Hematopoietic multipotent progenitor cell (in vitro differentiated cells): Measurements from ENCODE around the gene SYT2. TPM values are rescaled to one million over a fixed set of nuclear protein-coding genes. Genes with fewer than 3 reads are reported as not detected.
"Not testable (repeated sequence)": the region's sequence is repeated elsewhere in the genome, so short reads cannot be mapped to it uniquely, and the experiment has no call there.

Source experiments
- DNase-seq, 3 donors: peaks; one replicate each; pipeline ENCODE4 v3.0.0-alpha.2; 2011 to 2015; ENCODE audit warnings: low read depth in 2 of 3, low spot score in 2 of 3
- total RNA-seq: library from RNA; depleted of rRNA; stranded (reverse); fragments of >200 nt; gene quantifications from one replicate; pipeline ENCODE4 v1.2.3, GENCODE V29; 2012

The SYT2 gene
- total RNA-seq, 1 donor = not detected

DNA sequence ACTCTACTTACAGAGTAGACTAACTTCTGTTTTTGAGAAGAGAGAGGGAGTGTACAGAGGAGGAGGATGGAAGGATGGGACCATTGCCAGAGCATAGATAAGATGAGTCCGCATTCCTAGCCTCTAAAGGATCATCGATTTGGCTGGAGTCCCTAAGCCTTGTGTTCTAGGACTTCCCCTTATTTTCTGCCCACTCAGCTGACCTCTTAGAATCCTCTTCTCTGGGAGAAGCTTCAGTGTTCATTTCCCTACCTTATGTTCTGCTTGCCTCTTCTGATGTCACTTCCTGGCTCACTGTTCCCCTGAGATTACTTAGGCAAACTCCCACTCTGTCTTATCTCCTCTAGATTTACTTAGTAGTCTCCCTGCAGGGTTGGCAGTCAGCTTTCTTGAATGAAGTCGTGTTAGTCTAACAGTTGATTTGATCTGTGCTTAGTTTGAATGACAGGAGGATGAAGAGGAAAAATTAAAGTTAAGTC is 156.7 kb downstream of the SYT2 start:
- peak in 1 of 3 donors; percentile 5 for DNase-seq

DNA sequence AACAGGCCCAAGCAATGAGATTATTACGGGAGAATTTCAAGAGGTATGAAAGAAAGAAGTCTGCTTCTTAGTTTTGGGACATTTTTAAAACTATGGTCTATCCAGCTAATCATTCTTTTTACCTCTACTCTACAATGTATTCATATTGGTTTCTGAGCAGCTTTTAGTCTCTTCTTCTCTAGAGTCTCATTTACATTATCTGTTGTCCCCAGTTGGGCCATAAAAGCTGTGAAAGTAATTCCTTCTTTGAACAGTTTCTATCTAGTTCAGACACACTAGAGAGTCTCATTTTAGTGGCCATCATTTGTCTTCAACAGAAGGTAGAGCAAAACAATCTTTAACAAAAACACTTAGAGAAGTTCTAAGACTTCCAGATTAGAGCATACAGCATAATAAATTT is 157.2 kb downstream of the SYT2 start:
- not testable (repeated sequence) for DNase-seq

DNA sequence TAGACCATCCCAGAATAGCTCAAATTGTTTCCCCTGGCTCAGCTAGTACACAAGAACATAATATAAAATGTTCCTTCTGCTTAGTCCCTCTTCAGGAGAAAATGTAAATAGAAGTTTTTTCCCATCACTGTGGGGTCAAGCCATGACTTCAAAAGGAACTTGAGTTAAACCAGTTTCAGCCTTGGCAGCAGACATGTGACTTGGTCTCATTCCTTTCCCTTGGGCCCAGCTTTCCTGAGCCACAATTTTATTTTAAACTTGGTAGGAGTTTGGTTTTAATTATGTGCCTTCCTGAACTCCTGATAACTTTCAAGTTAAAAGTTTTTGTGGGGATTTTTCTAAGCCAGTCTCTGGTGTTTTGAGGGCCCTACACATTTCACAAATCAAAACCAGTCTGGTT is 157.6 kb downstream of the SYT2 start:
- DNase-seq = not testable (repeated sequence)

DNA sequence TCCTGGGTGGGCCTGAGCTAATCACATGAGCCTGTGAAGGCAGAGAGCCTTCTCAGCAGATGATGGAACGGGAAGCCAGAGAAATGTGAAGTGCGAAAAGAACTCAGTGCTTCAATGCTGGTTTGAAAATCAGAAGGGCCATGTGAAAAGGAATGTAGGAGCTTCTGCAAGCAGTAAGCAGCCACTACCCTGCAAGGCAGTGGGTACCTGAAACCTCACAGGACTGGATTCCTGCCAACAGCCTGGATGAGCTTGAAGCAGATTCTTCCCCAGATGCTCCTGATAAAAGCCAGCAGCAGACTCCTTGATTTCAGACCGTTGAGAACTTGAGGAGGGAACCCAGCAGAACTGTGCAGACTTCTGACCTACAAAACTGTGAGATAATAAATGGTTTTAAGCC is 158.6 kb downstream of the SYT2 start:
- no peak for DNase-seq

DNA sequence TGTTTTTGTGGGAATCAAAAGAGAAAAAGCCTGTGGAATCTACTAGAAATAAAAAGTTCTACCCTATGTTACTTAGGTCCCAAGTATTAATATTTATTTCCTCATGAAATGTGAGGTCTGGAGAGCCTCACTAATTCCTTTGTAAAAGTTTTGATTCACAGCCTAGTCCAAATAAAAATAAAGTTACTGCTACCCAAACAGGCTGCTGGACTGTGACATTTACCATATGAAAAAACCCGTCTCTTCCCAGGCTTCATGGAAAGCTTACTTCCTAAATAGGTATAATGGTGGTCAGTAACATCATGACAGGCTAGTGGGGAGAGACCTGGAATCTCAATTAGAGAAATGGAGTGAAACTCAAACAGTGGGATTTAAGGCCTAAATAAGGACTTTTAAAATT is 160.2 kb downstream of the SYT2 start:
- not testable (repeated sequence) for DNase-seq

DNA sequence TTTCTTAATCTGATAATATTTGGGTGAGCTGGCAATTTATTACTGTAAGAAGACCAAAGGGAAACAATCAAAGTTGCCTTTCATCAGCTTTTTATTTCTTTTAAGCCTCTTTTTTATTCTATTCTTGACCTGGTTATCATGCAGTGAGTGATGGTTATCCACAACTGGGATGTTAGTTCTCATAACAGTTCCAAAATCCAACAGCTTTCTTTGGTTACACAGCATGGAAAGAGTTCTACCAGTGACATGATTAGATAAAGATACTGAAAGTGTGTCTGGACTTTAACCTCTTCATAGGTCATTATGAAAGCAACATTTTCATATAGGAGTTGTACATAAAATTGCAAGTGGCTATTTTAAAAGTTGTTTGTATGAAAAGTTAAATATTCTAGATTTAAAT is 163.0 kb downstream of the SYT2 start:
- DNase-seq = no peak

DNA sequence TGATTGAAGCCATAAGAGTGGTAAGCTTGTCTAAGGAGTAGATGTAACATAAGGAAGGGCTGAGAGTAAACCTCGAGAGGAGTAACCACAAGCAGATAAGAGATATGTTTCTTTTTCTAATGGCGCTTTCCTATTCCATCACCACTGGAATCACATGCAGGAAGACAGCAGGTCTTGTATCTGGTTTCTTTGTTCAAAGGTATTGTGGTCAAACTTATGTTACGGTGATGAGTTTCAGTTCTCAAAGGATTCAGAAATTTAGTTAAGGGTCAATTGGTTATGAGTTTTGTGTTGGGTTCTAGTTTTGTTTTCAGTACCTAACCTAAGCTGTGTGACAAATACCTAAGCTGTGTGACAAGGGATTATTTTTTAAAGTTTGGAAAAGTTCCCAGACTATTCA is 163.5 kb downstream of the SYT2 start:
- DNase-seq = not testable (repeated sequence)

DNA sequence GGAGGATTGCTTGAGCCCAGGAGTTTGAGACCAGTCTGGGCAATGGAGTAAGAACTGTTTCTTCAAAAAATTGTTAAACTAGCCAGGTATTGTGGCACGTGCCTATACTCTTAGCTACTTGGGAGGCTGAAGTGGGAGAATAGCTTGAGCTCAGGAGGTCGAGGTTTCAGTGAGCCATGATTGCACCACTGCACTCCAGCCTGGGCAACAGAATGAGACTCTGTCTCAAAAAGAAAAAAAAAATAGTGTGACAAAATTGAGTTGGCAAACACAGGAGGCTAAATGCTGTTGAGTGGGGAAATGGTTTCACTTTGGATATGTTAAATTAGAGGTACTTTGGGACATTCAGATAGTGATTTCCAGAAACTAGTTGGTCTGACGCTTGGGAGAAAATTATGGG is 163.9 kb downstream of the SYT2 start:
- DNase-seq = not testable (repeated sequence)

DNA sequence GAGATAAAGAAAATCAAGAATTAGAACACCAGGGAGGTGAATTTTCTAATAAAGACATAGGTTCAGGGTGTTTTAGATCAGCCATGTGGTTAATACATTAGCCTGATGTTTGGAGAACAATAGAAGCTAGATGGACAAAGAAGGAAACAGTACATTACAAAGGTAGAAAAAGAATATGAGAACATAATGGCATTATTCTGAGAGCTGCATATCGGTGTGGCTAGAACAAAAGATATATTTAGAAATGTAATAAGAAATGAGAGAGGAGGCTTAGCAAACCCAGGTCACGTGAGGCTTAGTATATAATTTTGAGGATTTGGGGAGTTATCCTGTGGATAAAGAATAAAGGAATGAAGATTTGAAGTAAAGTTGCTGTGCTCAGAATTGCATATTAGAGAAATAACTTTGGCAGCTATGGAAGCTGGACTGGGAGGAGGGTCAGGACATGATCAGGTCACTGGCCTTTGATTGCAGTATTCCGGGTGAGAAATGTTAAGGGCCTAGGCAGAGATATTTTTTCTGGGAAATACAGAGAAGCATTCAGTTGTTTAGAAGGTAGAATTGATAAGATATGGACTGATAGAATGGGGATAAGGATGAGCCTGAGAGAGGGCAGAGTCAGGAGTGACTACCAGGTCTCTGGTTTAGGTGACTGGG is 164.5 kb downstream of the SYT2 start:
- DNase-seq = not testable (repeated sequence)

DNA sequence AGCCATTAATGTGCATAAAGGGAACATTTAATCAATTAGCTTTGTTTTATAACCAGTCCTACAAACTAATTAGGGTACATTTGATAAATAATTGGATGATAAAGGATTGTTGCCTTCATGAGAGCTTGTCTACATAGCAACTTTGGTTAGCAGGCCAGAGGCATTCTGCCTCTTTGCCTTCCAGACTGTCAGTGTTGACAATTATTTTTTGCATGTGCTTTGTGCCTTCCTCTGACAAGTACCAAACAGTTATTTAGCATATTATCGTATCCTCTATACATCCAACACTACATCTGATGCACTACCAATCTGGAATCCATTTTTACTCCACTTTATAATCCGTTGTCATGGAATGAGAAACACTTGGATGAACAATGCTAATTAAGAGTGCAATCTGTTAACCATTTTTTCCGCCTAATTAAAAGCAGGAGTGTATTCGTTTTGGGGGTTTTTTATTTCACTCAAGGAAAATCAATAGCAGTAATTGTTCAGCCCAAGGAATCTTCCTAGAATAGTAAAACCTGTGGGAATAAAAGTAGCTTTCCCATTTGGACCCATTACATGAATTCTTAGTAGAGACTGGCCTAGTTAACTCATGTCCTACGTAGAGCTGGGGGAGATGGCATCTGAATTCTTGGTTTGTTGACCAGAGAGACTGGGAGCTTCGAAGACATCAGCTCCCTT is 165.3 kb downstream of the SYT2 start:
- not testable (repeated sequence) for DNase-seq

DNA sequence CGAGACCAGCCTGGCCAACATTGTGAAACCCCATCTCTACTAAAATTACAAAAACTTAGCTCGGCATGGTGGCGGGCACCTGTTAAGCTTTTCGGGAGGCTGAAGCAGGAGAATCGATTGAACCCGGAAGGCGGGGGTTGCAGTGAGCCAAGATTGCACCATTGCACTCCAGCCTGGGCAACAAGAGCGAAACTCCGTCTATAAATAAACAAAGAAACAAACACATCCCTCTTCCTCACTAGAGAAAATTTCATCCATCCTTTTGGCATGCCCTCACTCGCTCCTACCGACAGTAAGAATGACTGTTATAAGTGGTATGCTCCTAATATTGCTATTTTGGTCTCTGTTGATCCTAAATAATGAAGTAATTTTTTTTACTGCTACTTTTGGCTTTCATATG is 166.7 kb downstream of the SYT2 start:
- DNase-seq = not testable (repeated sequence)

DNA sequence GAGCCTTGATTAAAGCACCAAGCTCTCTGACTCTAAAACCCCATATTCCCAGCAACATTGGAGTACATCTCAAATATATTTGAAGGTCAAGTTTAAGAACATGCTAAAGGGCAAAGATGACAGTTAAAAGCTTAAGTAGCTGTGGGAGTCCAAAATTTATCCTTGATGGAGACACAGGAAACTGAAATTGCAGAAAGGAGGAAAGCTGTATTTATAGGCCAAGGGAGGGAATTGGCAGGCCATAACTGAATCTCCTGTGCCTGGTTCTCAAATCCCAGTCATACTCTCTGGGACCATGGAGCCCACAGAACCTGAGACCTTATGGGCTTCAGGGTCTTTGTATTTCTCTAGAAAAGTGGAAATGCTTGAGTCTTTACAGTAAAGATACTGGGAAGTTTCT is 167.8 kb downstream of the SYT2 start:
- DNase-seq = not testable (repeated sequence)

DNA sequence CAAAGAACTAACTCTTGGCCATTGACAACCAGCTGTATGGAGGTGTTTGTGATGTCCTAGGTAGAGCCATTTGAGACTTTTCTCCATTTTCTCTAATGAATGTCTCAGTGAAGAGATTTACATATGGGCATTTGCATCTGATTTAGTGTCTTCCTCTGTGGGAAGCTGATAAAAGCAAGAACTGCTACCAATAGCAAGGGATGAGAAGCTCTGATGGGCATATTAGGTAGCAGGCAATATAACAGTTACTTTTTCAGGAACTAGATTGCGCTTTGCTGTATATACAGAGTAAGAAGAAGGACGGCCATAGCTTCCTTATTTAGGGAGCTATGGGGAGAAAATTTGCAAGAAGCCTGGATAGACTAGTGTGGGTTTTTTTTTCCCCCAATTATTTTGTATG is 169.4 kb downstream of the SYT2 start:
- not testable (repeated sequence) for DNase-seq

Other genes with a start within 250 kb of the SYT2 start
- 103 TPM for gene KDM5B, start 98.0 kb upstream of the SYT2 start, total RNA-seq
- 1.1 TPM for gene PCAT6, start 100.5 kb upstream of the SYT2 start, total RNA-seq
- 8.1 TPM for gene RABIF, start 178.7 kb upstream of the SYT2 start, total RNA-seq
- gene KLHL12, start 216.8 kb upstream of the SYT2 start, total RNA-seq = 22.4 TPM
- gene ADIPOR1, start 247.9 kb upstream of the SYT2 start, total RNA-seq = 51.7 TPM